Sigmoid colon (tissue), 4 donors: ENCODE data around the gene EIF4H.

Experiments
- CTCF ChIP-seq, 4 experiments: fragments of 450-650 bp in 3 of 4; fragments of 200-600 bp in 1 of 4; IDR thresholded peaks; one replicate each; pipeline ENCODE4 v1.5.1; 2016 to 2019; ENCODE audit warnings: antibody characterized with exemption in 4 of 4, mild to moderate bottlenecking in 3 of 4, moderate library complexity in 2 of 4
- EP300 ChIP-seq, 4 donors: sonication (generic); formaldehyde crosslinking; IDR thresholded peaks; one replicate each; pipeline ENCODE4 v1.6.1; 2017; ENCODE audit warnings: antibody characterized with exemption in 4 of 4
- POLR2A ChIP-seq, 2 donors: fragments of 450-650 bp; IDR thresholded peaks; one replicate each; pipeline ENCODE4 v1.6.1; 2016; ENCODE audit warnings: antibody characterized with exemption in 2 of 2, mild to moderate bottlenecking in 2 of 2, moderate library complexity in 2 of 2
- POLR2AphosphoS5 ChIP-seq, 4 donors: sonication (generic); formaldehyde crosslinking; IDR thresholded peaks; one replicate each; pipeline ENCODE4 v1.6.1; 2017; ENCODE audit warnings: antibody characterized with exemption in 4 of 4

DNA sequence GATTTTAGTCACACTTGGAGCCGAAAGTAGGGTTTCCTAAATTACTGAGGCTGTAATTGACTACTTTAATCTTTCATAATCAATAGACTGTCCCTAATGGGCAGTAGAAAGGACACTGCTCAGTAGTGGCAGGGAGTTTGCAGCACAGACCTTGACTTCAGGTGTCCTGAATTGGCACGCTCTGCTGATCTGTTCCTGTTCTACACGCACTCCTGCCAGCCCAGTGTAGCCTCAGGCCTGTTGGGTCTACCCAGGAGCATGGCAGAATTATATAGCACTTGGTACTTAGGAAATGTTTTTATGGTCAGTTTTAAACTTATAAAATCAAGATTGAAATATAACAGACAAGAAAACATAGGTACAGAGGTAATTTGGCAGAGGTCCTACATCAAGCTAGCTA lies 9.0 kb downstream of the EIF4H start:
- TF ChIP-seq CTCF (IDR thresholded peaks at IDR 0.05): no peak
- TF ChIP-seq POLR2A (IDR thresholded peaks at IDR 0.05): no peak
- no peak for TF ChIP-seq EP300 (IDR thresholded peaks at IDR 0.05)
- no peak for TF ChIP-seq POLR2AphosphoS5 (IDR thresholded peaks at IDR 0.05)
